HTERT RPE-1 (cell line): ENCODE measurements around the gene AKNA.
"Not testable (repeated sequence)": the region's sequence is repeated elsewhere in the genome, so short reads cannot be mapped to it uniquely, and the experiment has no call there.

ENCODE experiments used
- in situ Hi-C: fragments of 300-500 bp; cut with MboI; formaldehyde crosslinking; loops from 4 replicates; pipeline ENCODE4 v1.14.3; 2020; ENCODE audit warnings: low sequenced_read_pairs

Gene AKNA

GRCh38 chr9:114341152-114341830, 46.5 kb downstream of the AKNA start:
- in situ Hi-C loops: no loop called here

GRCh38 chr9:114339130-114339908, 48.5 kb downstream of the AKNA start:
- in situ Hi-C loops: no loop called here

DNA sequence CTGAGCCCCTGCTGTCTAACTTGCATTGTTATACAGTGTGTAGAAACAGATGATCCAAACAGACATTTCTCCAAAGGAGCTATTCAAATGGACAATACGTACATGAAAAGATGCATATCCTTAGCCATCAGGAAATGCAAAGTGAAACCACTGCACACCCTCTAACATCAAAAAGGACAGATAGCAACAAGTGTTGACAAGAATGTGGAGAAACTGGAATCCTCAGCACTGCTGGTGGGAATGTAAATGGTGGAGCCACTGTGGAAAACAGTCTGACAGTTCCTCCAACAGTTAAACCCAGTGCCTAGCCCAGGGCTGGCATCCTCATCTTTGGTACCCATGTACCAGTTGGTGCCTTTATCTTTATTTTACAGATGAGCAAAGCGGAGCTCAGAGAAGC, 49.6 kb downstream of the AKNA start:
- in situ Hi-C loops: no loop called here

- in situ Hi-C loops: no loop called here
These were observed 50.9 kb downstream of the AKNA start for GRCh38 chr9:114336699-114337395.

GRCh38 chr9:114336157-114336556, 51.6 kb downstream of the AKNA start:
- in situ Hi-C loops: no loop called here

- in situ Hi-C loops: no loop called here
These were observed 52.0 kb downstream of the AKNA start for GRCh38 chr9:114335745-114336144.

DNA sequence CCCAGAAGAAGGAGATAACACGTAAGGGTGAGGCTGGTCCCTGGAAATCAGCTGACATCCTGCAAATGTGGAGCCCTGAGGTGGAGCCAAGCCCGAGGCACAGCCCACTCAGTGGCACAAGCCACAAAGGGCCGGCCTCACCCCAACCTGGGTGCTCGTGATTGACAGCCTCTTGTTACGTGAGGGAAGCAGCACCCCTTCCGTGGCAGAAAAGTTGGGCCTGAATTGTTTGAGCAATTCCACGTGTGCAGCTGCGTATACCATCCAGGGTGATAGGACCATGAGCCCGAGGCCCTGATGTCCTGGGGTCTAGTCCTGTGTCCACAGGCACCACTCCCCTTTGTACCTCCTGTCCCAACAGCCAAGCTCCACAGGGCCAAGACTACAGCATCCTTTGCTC, 53.3 kb downstream of the AKNA start:
- in situ Hi-C loops: no loop called here

GRCh38 chr9:114333718-114334117, 54.1 kb downstream of the AKNA start:
- in situ Hi-C loops: not testable (repeated sequence)

- in situ Hi-C loops: not testable (repeated sequence)
These were observed 55.2 kb downstream of the AKNA start for GRCh38 chr9:114332474-114333040.

DNA sequence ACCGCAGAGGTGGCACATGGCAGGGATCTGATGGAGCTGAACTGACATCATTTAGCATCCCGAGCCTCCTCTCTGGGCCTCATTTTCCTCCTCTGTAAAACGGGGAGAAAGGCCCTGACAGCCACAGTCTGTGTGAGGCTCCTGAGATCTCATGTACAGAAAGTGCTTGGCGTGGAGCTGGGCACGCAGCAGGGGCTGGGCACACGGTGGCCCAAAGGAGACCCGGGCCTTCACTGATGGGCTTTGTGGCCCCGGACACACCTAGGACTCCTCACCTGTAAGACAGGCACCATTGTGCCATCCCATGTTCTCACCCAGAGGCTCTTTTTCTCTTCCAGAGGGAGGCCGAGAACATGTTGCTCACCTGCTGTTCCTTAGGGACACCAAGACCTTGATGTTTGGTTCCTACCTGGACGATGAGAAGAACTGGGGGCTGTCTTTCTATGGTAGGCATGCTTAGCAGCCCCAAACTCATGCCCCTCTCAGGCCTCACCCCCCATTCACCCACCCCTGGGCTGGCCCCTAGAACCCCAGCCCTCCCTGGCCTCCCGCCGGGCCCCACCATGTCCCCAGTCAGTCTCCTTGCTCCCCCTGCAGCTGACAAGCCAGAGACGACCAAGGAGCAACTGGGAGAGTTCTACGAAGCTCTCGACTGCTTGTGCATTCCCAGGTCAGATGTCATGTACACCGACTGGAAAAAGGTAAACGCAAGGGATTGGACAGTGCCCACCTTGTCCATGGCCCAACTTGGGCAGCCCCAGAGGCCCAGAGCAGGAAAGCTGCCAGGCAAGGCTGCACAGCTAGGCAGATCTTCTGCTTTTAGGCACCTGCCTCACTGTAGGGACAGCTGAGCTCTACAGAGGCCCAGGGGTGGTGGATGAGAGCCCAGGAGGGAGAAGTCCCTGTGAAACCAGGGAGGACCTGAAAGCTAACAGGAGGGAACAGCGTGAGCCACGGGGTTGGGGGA, 56.3 kb downstream of the AKNA start:
- in situ Hi-C loops: not testable (repeated sequence)

GRCh38 chr9:114330636-114331035, 57.1 kb downstream of the AKNA start:
- in situ Hi-C loops: no loop called here

GRCh38 chr9:114329625-114330022, 58.2 kb downstream of the AKNA start, which contains the start of gene ORM2:
ORM2 (plus strand) TSS chr9:114329869; CDS start chr9:114329905, 36 bp downstream.
- in situ Hi-C loops: not testable (repeated sequence)

DNA sequence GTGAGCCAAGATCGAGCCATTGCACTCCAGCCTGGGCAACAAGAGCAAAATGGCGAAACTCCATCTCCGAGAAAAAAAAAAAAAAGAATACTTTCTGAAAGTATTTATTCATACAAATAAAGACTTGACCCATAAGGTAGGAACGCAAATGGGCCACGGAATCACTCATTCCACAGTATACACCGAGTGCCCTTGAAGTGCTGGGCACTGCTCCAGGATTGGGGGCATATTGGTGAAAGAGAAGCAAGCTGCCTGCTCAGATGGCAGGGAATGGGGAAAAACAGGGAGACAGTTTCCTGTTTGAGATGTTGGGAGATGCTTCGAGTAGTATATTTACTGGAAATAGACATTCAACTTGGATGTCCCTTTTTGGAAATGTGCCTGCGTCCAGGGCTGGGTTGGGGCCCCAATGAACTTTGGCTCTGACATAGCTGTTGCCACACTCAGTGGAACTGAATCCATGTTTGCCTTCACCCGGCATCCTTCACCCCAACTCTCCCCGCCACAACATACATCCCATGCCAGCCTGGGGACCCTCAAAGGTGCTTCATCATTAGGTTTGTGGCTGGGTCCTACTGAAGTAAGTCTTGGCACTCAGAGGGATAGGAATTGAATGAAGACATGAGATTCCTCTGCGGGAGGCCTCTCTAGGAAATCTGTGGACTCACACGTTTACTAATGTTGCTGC, 58.7 kb downstream of the AKNA start:
- in situ Hi-C loops: not testable (repeated sequence)

GRCh38 chr9:114328357-114328820, 59.4 kb downstream of the AKNA start:
- in situ Hi-C loops: not testable (repeated sequence)

- in situ Hi-C loops: no loop called here
These were observed 60.0 kb downstream of the AKNA start for GRCh38 chr9:114327749-114328148.

GRCh38 chr9:114325684-114326254, 62.0 kb downstream of the AKNA start:
- in situ Hi-C loops: not testable (repeated sequence)

DNA sequence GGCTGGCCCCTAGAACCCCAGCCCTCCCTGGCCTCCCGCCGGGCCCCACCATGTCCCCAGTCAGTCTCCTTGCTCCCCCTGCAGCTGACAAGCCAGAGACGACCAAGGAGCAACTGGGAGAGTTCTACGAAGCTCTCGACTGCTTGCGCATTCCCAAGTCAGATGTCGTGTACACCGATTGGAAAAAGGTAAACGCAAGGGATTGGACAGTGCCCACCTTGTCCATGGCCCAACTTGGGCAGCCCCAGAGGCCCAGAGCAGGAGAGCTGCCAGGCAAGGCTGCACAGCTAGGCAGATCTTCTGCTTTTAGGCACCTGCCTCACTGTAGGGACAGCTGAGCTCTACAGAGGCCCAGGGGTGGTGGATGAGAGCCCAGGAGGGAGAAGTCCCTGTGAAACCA, 62.8 kb downstream of the AKNA start:
- in situ Hi-C loops: not testable (repeated sequence)

DNA sequence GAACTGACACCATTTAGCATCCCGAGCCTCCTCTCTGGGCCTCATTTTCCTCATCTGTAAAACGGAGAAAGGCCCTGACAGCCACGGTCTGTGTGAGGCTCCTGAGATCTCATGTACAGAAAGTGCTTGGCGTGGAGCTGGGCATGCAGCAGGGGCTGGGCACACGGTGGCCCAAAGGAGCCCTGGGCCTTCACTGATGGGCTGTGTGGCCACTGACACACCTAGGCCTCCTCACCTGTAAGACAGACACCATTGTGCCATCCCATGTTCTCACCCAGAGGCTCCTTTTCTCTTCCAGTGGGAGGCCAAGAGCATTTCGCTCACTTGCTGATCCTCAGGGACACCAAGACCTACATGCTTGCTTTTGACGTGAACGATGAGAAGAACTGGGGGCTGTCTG, 63.3 kb downstream of the AKNA start:
- in situ Hi-C loops: no loop called here

GRCh38 chr9:114323849-114324248, 63.9 kb downstream of the AKNA start:
- in situ Hi-C loops: not testable (repeated sequence)
